Body of pancreas (tissue), 4 donors: ENCODE results near the gene RASGRF1. TPM values are rescaled to one million over a fixed set of nuclear protein-coding genes. Genes with fewer than 3 reads are reported as not detected.

Experiments
- ATAC-seq: fragments of 150-250 bp; one replicate; pipeline ENCODE4 v1.9.1; 2016
- DNase-seq, 4 donors: peaks; one replicate each; pipeline ENCODE4 v3.0.0-alpha.2; 2019
- H3K27ac ChIP-seq, 4 donors: fragments of 200-600 bp; sonication (generic); 1 replicate in 3 of 4; 2 replicates in 1 of 4; pipeline versions ENCODE4 v1.5.1 to v1.6.1; 2016 to 2019; ENCODE audit warnings: mild to moderate bottlenecking in 1 of 4, mixed read lengths in 1 of 4, moderate library complexity in 1 of 4
- H3K27me3 ChIP-seq, 2 donors: fragments of 200-600 bp; sonication (generic); one replicate each; pipeline ENCODE4 v1.6.0; 2016; ENCODE audit warnings: mild to moderate bottlenecking in 1 of 2
- H3K36me3 ChIP-seq, 2 donors: fragments of 200-600 bp; sonication (generic); replicated peaks in 1 of 2; 2 replicates each; pipeline ENCODE4 v1.5.1; 2016; ENCODE audit warnings: low read depth in 2 of 2; ENCODE audit not compliant: insufficient read depth in 1 of 2
- H3K4me1 ChIP-seq: fragments of 200-600 bp; sonication (generic); one replicate; pipeline ENCODE4 v1.6.0; 2016
- H3K4me3 ChIP-seq, 2 donors: fragments of 200-600 bp; sonication (generic); 1 replicate in 1 of 2; 2 replicates in 1 of 2; pipeline ENCODE4 v1.5.1; 2016 to 2019
- H3K9me3 ChIP-seq, 3 donors: fragments of 200-600 bp; sonication (generic); 1 replicate in 2 of 3; 2 replicates in 1 of 3; pipeline ENCODE4 v1.5.1; 2016
- POLR2A ChIP-seq, 3 donors: fragments of 450-650 bp; IDR thresholded peaks; one replicate each; pipeline ENCODE4 v1.6.1; 2016; ENCODE audit warnings: antibody characterized with exemption in 3 of 3, mild to moderate bottlenecking in 2 of 3
- WGBS, 2 donors: methylation state at CpG; one replicate each; pipeline ENCODE4 v1.1.5; 2017; 5-methylcytosine and 5-hydroxymethylcytosine counted together
- intact Hi-C: fragments of 100-400 bp; cut with DNase I; formaldehyde crosslinking; loops from one replicate; pipeline ENCODE4 v1.15.1; 2023
- total RNA-seq, 2 donors: library from RNA; depleted of rRNA; stranded (reverse); fragments of >200 nt; gene quantifications; one replicate each; pipeline ENCODE4 v1.1.0, GENCODE V29; 2016
- TF ChIP-seq, protein P1 (sequence below), 7 experiments: fragments of 450-650 bp in 4 of 7; fragments of 200-600 bp in 3 of 7; sonication (generic) in 3 of 7; IDR thresholded peaks; one replicate each; pipeline ENCODE4 v1.5.1; 2016 to 2019; ENCODE audit warnings: antibody characterized with exemption in 7 of 7

RASGRF1 gene
- total RNA-seq, 2 donors from 2014 or later = 1.0 to 3.6 TPM

DNA sequence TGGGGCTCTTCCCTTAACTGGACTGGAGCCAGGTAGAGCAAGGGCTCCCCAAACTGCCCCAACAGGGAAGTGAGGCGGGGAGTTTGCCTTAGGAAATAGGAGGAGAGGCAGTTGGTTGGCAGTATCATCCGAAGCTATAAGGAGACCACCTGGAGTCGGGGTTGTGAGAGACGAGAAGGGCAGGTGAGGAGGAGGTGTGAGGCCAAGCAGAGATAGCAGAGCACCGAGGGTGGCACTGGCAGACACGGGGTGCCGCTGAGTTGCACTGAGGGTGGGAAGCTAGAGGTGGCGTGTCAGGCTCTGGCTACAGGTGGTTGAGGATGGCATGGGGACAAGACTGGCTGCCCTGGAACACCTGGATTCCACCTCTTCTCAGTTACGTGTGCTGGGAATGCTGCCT is 17.2 kb downstream of the RASGRF1 start:
- Histone ChIP-seq H3K4me1 (no peaks in the 10 kb centered on the region), H3K27me3 (no peaks in the 10 kb centered on the region), H3K36me3 (no peaks in the 10 kb centered on the region), H3K4me3 (no peak overlapping the region), H3K27ac (no peak overlapping the region), H3K9me3 (no peaks in the 10 kb centered on the region)
- ATAC-seq (no peak), DNase-seq (no peak)
- TF ChIP-seq POLR2A (IDR thresholded peaks at IDR 0.05) = no peak
- TF ChIP-seq, protein P1, sequence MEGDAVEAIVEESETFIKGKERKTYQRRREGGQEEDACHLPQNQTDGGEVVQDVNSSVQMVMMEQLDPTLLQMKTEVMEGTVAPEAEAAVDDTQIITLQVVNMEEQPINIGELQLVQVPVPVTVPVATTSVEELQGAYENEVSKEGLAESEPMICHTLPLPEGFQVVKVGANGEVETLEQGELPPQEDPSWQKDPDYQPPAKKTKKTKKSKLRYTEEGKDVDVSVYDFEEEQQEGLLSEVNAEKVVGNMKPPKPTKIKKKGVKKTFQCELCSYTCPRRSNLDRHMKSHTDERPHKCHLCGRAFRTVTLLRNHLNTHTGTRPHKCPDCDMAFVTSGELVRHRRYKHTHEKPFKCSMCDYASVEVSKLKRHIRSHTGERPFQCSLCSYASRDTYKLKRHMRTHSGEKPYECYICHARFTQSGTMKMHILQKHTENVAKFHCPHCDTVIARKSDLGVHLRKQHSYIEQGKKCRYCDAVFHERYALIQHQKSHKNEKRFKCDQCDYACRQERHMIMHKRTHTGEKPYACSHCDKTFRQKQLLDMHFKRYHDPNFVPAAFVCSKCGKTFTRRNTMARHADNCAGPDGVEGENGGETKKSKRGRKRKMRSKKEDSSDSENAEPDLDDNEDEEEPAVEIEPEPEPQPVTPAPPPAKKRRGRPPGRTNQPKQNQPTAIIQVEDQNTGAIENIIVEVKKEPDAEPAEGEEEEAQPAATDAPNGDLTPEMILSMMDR (IDR thresholded peaks at IDR 0.05) = no peak
- intact Hi-C loops = no loop called here
- 74 to 75% methylated on average over 9 of the region's 9 CpGs for WGBS, 2 donors

DNA sequence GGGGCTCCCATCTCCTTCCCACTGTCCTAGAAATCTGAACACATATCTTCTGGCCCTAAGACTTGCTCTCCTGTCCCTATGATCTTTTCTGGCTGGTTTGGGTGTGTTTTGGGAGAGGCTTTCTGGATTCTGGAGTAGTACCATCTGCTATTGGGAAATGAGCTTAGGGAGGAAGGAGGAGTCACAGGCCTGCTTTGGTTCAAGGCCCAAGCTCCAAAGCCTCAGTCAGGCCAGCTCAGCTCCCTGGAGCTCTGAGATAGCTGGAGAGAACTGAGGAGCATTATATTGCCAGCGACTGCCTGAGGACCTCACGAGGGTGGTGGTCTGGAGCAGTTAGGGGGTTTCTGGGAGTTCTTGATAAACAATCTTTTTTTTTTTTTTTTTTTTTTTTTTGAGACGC is 18.7 kb downstream of the RASGRF1 start:
- no peak overlapping the region for H3K27ac ChIP-seq
- ATAC-seq (no peak), DNase-seq (peak in 1 of 4 donors; percentile 18)
- H3K4me1 ChIP-seq = no peaks in the 10 kb centered on the region
- intact Hi-C loops = no loop called here
- H3K9me3 ChIP-seq = no peaks in the 10 kb centered on the region
- H3K27me3 ChIP-seq = no peaks in the 10 kb centered on the region
- WGBS, 2 donors = 81 to 91% methylated on average over 3 of the region's 3 CpGs
- H3K36me3 ChIP-seq = no peaks in the 10 kb centered on the region
- no peak overlapping the region for H3K4me3 ChIP-seq
- no peak for TF ChIP-seq POLR2A (IDR thresholded peaks at IDR 0.05)
- TF ChIP-seq, protein P1 (IDR thresholded peaks at IDR 0.05) = no peak

DNA sequence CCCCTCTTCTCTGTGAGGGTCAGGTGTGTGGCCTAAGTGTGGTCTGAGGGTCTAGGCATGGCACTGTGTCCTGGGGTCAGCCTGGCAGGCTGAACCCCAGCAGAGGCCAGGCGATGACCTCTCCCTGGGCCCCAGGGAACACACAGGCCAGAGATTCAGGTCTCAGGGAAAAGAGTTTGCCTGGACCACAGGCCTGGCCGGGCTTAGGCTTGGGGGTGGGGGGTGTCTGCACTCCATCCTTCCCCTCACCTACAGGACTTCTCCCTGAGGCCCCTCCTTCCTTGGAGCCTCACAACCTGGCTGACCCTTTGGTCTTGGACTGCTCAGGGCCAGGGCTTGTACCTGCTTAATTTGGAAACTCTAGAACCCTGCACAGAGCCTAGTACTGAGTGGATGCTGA is 21.8 kb downstream of the RASGRF1 start:
- TF ChIP-seq, protein P1 (IDR thresholded peaks at IDR 0.05) = no peak
- TF ChIP-seq POLR2A (IDR thresholded peaks at IDR 0.05) = no peak
- no peak for DNase-seq
- intact Hi-C loops = no loop called here
- Histone ChIP-seq H3K27me3 (no peaks in the 10 kb centered on the region), H3K4me1 (no peaks in the 10 kb centered on the region), H3K27ac (no peak overlapping the region), H3K9me3 (no peaks in the 10 kb centered on the region), H3K36me3 (no peaks in the 10 kb centered on the region), H3K4me3 (no peak overlapping the region)
- WGBS, 2 donors = 90 to 100% methylated on average over 2 of the region's 2 CpGs
- ATAC-seq = no peak

DNA sequence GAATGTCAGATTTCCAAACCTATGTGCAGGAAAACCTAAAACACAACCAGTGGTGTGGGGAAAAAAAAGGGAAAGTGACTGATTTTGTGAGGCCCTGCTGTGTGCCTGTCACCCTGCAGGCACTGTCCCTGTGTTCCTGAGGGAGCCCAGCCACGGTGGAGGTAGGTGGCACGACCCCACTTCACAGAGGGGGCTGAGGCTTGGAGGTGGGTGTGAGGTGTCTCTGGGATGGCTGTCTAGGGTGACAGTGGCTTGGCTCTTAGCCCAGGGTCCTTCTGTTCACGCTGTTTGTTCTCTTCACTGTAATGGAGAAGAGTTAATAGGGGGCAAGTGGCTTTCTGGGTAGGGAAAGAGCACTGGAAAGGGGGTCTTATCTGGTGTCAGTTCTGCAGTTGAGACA is 22.6 kb downstream of the RASGRF1 start:
- H3K4me1 ChIP-seq = no peaks in the 10 kb centered on the region
- intact Hi-C loops = no loop called here
- DNase-seq (no peak), ATAC-seq (no peak)
- H3K27me3 ChIP-seq = no peaks in the 10 kb centered on the region
- no peaks in the 10 kb centered on the region for H3K9me3 ChIP-seq
- WGBS, 2 donors = 44 to 58% methylated on average over 3 of the region's 3 CpGs
- H3K36me3 ChIP-seq = no peaks in the 10 kb centered on the region
- TF ChIP-seq, protein P1 (IDR thresholded peaks at IDR 0.05) = no peak
- no peak for TF ChIP-seq POLR2A (IDR thresholded peaks at IDR 0.05)
- H3K4me3 ChIP-seq = no peak overlapping the region
- no peak overlapping the region for H3K27ac ChIP-seq

DNA sequence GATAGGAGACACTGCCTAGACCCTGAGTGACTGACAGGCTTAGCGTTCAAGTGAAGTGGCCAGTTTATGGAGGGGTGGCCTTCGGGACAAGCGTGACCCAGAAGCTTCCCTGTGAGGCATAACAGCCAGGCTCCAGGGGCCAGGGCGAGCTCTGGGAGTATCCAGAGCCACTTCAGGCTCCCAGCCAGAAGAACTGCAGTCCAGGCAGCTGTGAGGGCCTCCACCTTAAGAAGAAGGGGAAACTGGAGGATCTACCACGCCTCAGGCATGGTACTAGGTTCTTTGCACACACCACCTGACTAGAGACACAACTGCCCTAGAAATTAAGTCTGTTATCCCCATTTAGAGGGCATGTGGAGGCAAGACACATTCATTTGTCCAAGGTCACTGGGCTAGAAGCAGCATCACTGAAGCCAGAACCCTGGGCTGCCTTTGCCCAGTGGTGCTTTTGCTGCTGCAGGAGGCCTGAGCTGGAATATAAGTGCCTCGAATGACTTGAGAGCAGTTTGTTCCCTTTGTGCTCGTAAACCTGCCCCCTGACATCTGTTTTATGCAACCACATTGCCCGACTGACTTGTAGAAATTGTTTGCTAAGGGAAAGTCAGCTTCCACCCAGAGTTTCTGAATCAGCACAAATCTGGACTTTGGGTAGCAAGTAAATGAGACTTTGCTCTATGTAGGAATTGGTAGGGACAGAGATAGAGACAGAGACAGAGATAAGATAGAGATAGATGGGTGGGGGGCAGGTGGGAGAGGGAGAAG is 23.3 kb downstream of the RASGRF1 start:
- H3K4me3 ChIP-seq = no peak overlapping the region
- no peaks in the 10 kb centered on the region for H3K4me1 ChIP-seq
- ATAC-seq (peak; percentile 47), DNase-seq (peak in 3 of 4 donors; percentile 18 to 35 (median 20))
- H3K27me3 ChIP-seq = no peaks in the 10 kb centered on the region
- TF ChIP-seq, protein P1 (IDR thresholded peaks at IDR 0.05) = no peak
- TF ChIP-seq POLR2A (IDR thresholded peaks at IDR 0.05) = no peak
- H3K36me3 ChIP-seq = no peaks in the 10 kb centered on the region
- peak overlapping the region in 1 of 4 donors; percentile 39 for H3K27ac ChIP-seq
- H3K9me3 ChIP-seq = no peaks in the 10 kb centered on the region
- intact Hi-C loops = no loop called here
- WGBS, 2 donors = 49 to 62% methylated on average over 6 to 8 of the region's 8 CpGs
